ENCODE results near the gene TGFBR3. TPM values are rescaled to one million over a fixed set of nuclear protein-coding genes. Genes with fewer than 3 reads are reported as not detected.

Gene TGFBR3
- total RNA-seq, 1 donor from 2014 or later = 51.7 TPM

DNA sequence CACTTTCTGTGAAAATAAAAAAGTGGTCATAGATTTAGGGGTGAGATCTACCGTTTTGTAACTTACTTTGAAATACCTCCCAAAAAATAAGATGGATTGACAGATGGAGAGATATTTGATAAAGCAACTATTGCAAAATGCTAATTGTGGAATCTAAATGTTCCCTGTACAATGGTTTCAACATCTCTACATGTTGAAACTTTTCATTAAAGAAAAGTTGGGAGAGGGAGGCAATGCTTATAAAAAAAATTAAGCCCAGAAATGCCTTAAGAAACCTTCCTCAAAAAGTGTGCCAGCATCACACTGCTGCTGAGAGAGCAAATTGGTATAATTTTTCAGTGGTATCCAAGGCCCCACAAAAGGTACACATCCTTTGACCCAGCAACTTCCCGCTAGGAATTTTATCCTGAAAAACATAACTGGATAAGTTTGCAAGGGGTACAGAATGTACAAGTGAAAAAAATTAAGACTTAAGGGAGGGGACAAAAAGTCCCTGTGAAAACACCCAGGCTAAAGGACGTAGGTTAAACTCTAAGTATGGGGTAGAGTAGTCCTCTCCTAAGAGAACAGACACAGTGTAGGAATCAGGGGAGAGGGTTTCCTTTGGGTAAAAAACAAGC lies 84.3 kb downstream of the TGFBR3 start:
- ATAC-seq (no peak), DNase-seq (no peak)
- H3K27ac ChIP-seq = peak overlapping the region; percentile 34
- no peak overlapping the region for H3K4me3 ChIP-seq
- TF ChIP-seq CTCF (IDR thresholded peaks at IDR 0.05) = no peak
- peaks cover 63% of the 10 kb centered on the region for H3K4me1 ChIP-seq
- intact Hi-C loops (cut with DNase I) = no loop called here
- H3K9me3 ChIP-seq = no peaks in the 10 kb centered on the region
- no peaks in the 10 kb centered on the region for H3K27me3 ChIP-seq (ENCODE audit: low read depth)
- H3K36me3 ChIP-seq = no peaks in the 10 kb centered on the region

DNA sequence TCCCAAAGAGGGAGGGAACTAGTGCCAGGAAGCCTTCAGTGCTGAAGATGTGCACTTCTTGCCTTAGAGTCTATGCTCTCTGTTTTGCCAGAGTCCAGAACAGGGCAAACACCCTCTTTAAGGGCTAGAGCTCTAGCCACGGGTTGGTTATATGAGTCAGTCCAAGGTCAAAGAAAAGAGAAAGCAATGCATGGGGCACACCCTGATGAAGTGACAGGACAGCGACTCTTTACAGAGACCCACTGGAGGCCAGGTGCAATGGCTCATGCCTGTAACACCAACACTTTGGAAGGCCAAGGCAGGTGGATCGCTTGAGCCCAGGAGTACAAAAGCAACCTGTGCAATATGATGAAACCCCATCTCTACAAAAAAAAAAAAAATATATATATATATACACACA lies 86.1 kb downstream of the TGFBR3 start:
- H3K4me1 ChIP-seq = peaks cover 61% of the 10 kb centered on the region
- DNase-seq (no peak), ATAC-seq (no peak)

GRCh38 chr1:91799159-91799558 lies 86.8 kb downstream of the TGFBR3 start:
- DNase-seq (no peak), ATAC-seq (no peak)
- no peaks in the 10 kb centered on the region for H3K36me3 ChIP-seq
- H3K27me3 ChIP-seq (ENCODE audit: low read depth) = no peaks in the 10 kb centered on the region
- H3K4me1 ChIP-seq = peaks cover 56% of the 10 kb centered on the region
- intact Hi-C loops (cut with DNase I) = no loop called here
- H3K4me3 ChIP-seq = no peak overlapping the region
- no peak for TF ChIP-seq CTCF (IDR thresholded peaks at IDR 0.05)
- no peak overlapping the region for H3K27ac ChIP-seq
- no peaks in the 10 kb centered on the region for H3K9me3 ChIP-seq

More for the DNA sequence above, 86.1 kb downstream of the TGFBR3 start:
- TF ChIP-seq CTCF (IDR thresholded peaks at IDR 0.05) = no peak
- no peaks in the 10 kb centered on the region for H3K36me3 ChIP-seq
- intact Hi-C loops (cut with DNase I) = no loop called here
- H3K4me3 ChIP-seq = no peak overlapping the region
- no peaks in the 10 kb centered on the region for H3K9me3 ChIP-seq
- no peak overlapping the region for H3K27ac ChIP-seq
- H3K27me3 ChIP-seq (ENCODE audit: low read depth) = no peaks in the 10 kb centered on the region

DNA sequence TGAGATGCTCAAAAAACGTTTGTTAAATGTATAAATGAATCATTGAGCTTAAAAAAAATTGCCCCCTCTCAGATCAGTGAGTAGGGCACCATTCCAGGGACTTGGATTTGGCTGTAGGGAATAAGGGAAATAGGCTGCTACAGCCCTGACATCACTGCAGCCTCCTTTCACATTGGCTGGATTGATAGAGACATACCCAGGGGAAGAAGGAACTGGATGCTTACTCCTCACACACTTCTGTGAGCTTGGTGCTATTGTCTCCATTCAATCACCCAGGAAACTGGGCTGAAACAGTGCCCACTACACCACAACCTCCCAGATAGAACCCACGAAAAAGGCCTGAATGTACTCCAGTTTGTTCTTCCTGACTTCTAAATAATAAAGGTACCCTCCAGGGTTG lies 87.2 kb downstream of the TGFBR3 start:
- H3K27me3 ChIP-seq (ENCODE audit: low read depth) = no peaks in the 10 kb centered on the region
- intact Hi-C loops (cut with DNase I) = no loop called here
- no peak overlapping the region for H3K27ac ChIP-seq
- H3K4me1 ChIP-seq = peaks cover 52% of the 10 kb centered on the region
- H3K4me3 ChIP-seq = no peak overlapping the region
- no peaks in the 10 kb centered on the region for H3K36me3 ChIP-seq
- no peak for TF ChIP-seq CTCF (IDR thresholded peaks at IDR 0.05)
- ATAC-seq = no peak
- H3K9me3 ChIP-seq = no peaks in the 10 kb centered on the region
- no peak for DNase-seq

- Histone ChIP-seq H3K9me3 (no peaks in the 10 kb centered on the region), H3K27ac (no peak overlapping the region), H3K27me3 (ENCODE audit: low read depth) (no peaks in the 10 kb centered on the region), H3K36me3 (no peaks in the 10 kb centered on the region), H3K4me1 (peaks cover 48% of the 10 kb centered on the region), H3K4me3 (no peak overlapping the region)
- TF ChIP-seq CTCF (IDR thresholded peaks at IDR 0.05) = no peak
- intact Hi-C loops (cut with DNase I) = no loop called here
- ATAC-seq (no peak), DNase-seq (no peak)
Measured at GRCh38 chr1:91798241-91798648, 87.7 kb downstream of the TGFBR3 start.
